HG02798 (cell line): ENCODE measurements around the gene VASH1.

Source experiments
- ATAC-seq: cut with Tn5 transposase; IDR thresholded peaks from one replicate; pipeline ENCODE4 v1.9.1; 2021; ENCODE audit warnings: mild to moderate bottlenecking; ENCODE audit not compliant: unreplicated experiment, poor library complexity

The VASH1 gene

GRCh38 chr14:76741074-76741473 lies 20.2 kb upstream of the VASH1 start:
- ATAC-seq: no peak

GRCh38 chr14:76742185-76742584 lies 19.1 kb upstream of the VASH1 start:
- ATAC-seq: no peak

DNA sequence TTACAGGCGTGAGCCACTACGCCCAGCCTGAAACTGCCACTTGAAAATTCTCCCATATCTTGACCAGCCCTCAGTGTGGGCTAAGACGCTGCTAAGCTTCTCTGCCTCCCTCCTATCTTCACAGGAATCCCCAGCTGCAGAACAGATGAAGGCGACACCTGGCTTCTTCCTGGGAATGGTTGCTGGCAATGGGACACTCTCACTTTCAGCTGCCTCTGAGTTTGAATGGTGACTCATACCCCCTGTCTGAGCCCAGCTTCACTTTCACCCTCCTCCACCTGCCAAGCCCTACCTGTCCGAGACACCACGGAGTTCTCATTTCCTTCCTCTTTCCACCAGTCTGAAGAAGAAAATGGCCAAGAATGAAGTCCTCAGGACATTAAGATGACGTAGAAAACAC lies 18.3 kb upstream of the VASH1 start:
- ATAC-seq: no peak

DNA sequence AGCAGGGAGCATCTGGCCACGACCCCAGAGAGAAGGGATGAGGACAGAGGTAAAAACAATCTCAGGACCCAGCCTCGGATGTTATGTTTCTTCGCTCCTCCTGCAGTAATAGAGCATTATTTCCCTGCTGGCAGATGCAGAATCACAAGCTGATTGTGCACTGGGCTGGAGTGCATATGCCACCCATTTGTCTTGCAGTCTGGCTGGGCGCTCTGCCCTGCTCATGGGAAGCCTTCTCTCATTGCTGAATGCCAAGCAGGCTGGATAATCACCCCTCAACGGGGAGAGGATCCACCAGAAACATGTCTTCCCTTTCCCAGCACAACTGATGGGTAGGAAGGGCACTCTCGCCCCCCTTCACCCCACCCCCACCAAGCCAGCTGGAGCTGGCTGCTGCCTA lies 8.5 kb upstream of the VASH1 start:
- no peak for ATAC-seq

DNA sequence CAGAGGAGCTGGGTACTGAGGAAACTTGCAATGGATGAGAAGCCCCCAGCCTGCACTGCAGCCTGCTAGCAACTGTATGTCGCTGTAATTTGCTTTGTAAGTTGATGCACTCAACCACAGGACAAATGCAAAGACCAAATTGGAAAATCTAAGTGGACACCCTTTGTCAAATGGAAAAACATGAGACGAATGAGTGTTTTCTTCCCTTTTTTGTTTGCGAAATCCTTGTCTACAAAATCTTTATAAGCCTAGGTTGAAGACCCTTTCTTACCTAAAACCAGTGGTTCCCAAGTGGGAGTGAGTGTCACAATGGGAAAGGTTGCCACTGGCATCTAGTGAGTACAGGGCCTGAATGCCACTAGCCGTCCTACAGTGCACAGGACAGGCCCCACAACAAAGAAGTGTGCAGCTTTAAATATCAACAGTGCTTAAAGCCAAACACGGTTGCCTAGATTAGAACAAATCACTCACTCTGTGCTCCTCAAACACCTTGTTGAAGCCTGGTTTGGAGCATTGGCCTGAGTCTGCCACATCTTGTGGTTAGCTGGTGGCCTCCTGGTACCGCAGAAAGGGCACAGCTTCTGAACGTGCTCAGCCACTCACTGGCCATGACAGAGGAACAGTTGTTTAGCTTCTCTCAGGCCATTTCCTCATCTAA lies 7.6 kb upstream of the VASH1 start:
- ATAC-seq: no peak

GRCh38 chr14:76754586-76754985 lies 6.7 kb upstream of the VASH1 start:
- ATAC-seq: no peak

DNA sequence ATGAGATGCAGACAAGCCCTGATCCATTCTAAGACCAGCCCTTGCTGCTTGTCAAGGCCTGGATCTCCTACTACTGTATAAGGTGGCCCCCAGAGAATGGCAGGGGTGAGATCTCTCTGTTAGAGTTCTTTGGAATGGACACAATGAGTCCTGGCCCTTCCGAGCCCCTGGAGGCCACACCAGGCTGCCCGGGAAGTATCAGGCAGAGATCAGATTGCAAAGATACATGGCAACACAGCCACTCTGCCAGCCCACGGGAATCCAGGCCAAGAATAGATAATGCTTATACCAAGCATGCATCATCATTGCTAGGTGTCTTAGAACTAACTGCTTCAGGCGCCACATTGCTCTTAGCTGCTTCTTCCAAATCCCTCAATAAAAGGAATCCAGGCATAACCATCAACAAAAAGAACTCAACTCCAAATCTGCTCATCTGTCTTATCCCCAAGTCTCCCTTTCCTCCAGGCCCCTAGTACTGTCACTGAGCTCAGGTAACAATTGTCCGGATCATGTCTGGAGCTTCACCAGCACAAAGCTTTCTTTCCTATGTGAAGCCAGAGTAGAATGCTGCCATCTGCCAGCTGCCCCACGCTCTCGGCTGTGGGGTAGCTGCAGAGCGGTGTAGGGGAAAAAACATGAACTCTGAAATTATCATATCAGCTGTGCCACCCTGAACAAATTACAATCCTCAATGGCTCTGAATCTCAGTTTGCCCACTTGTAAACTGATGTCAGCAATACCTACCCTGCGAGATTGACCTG lies 5.5 kb upstream of the VASH1 start:
- no peak for ATAC-seq

DNA sequence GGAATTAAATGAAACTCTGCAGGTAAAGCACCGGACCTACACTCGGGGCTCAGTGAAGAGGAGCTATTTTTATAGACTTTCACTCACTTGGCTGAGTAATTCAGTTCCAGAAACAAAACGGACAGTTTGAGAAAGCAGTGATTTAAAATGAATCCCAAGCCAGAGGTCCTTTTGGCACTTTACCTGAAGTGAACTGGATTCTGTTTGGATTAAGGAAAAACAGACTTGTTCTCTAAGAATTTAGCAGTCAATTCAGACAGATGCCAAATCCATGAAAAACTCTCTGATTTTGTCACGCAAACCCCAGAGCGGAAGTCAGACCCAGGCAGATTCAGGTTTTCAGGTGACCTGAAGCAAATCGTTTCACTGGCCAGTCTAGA lies 4.9 kb upstream of the VASH1 start:
- no peak for ATAC-seq

- no peak for ATAC-seq
These were observed 1.7 kb upstream of the VASH1 start for GRCh38 chr14:76759589-76759988.

GRCh38 chr14:76760331-76761135 lies 735 bp upstream of the VASH1 start:
- no peak for ATAC-seq

DNA sequence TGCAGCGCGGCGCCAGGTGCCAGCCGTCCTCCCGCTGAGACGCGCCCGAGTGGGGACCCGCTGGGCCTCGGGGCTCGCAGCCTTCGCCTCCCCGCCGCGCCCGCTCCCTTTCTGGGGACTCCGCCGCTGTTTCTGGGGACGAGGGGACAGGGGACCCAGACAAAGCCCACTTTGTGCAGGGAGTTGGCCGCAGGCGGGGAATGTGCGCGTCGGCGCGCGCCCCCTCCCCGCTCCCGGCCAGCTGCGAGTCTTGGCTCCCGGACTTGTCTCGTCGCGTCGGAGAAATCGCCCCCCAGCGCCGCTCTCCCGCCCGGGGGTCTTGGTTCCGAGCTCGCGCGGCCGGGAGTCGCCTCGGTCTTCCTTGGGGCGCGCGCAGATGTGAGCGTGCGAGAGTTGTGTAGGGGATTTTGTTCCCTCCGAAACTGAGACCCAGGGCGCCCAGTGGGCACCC lies 717 bp downstream of the VASH1 start:
- no peak for ATAC-seq

DNA sequence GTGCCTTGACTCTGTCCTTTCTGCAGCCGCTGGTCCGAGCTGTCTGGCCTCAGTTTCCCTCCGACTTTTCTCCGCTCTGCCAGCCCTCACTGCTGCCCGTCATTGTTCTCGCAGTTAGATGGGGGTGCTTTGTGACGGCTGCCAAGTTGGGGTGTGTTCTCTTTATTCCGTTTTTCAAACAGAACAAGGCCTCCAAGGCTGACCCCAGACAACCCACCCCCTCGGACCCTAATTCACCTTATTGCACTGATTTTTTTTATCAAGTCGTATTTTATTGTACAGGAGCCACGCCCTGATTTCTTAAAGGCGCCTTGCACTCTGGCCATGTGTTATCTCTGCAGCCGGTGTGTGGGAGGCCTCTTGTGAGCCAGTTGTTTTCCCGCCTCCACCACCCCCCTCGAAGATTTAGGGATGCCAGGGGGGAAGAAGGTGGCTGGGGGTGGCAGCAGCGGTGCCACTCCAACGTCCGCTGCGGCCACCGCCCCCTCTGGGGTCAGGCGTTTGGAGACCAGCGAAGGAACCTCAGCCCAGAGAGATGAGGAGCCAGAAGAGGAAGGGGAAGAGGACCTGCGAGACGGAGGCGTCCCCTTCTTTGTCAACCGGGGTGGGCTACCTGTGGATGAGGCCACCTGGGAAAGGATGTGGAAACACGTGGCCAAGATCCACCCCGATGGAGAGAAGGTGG lies 1.3 kb downstream of the VASH1 start:
- ATAC-seq: no peak

DNA sequence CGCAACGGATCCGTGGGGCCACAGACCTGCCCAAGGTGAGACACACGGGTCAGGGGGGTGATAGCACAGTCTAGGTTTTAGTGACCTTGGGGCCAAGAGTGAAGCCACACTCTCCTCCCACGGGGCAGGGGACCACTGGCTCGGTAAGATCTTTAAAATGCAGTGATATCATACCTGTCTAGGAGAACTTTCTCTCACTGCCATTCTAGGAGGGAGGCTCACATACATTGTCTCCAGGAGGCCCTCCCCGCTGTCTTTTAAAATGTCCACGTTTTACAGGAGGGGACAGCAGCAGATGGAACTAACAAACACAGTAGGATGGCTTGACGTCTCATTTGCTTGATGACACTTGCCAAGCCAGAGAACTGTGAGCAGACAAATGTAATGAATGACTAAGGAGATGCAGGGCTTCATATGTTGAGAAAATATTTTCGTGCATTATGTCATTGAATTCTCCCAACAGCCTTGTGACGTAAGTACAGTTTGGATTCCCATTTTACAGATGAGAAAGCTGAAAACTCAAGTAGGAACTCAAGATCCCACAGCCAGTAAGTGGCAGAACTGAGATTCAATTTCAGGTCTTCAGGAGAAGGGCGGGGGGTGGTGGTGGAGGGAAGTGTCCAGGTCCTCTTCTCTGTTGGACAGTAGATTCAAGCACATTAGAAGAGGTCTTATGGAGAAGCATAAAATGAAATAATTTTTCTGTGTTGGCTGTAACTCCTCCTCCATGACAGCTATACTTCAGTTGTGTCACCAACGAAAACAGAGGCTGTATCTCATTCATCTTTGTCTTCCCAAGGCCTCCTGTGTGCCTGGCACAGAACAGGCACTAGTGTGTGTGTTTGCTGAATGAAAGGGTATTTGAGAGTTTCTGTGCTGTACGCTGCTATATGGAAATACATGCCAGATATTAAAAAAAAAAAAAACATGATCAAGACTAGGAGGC lies 2.1 kb downstream of the VASH1 start:
- ATAC-seq: no peak

DNA sequence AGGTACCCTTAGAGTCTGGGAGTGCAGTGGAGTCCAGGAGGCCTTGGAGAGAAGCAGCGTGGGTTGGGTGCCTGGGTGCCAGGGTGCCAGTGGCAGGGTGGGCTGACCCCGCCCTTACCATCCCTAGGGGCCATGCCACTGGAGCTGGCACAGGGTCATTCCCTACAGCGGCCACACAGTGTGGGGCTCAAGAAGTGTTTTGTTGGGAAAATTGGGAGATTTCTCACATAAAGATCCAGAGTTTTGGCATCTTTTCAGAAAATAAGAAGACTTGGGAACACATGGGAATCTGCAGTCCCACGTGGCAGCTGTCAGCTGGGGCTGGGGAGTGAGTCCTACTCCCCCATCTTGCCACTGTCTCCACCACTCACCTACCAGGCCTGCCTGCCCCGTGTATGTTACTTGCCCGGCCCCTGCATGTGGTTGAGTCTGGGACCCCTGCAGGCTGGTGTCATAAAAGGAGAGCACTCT lies 4.2 kb downstream of the VASH1 start:
- ATAC-seq: no peak

DNA sequence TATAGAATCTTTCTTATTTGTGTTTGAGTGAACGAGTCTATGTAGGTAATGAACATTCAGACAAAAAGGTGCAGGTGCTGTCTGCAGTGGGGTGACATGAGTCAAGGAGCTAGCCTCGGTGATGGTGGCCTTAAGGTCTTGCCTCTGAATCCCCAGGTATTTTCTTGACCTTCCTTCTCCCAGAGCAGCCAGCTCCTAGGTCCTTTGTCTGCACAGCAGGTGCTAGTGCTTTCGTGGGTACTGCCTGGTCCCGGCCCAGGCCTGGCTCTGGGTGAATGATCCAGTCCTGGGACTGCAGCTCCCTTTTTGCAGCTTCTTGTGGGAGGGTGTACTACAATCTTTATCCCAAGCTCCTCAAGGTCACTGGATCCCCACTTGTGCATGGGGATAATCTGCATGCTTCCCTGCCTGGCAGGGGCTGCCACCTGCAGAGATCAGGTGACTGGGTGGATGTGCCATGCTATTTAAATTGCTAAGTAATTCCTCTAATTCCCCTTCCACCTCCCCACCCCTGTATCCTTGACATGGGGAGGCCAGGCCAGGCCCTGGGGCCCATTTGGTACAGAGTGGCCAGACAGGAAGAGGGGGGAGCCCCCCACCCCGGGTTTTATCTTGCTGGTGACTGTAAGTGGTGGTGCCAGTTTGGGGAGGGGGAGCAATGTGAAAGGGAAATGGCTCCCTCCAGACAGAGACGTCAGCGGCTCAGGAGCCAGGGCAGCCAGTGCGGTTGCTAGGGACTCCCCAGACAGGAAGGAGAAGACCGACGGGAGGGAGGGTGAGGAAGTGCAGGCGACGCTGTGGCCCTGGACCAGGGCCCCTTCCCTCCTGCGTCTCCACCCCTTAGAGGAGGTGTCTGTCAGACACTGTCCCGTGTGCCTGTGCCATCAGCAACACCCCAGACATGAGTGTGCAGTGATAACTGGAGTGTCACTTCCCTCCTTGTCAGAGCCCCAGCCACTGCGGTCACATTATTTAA lies 6.7 kb downstream of the VASH1 start:
- peak; percentile 74 for ATAC-seq

GRCh38 chr14:76768671-76769500 lies 7.6 kb downstream of the VASH1 start:
- ATAC-seq: no peak

- no peak for ATAC-seq
These were observed 8.5 kb downstream of the VASH1 start for GRCh38 chr14:76769636-76770292.
